Stimulated activated CD8-positive, alpha-beta memory T cell treated with anti-CD3 and anti-CD28 coated beads, Interleukin-12 subunit alpha, Interleukin-12 subunit beta, amount 100 ng/mL, for 24 hours (primary cell): ENCODE data around the gene BRD3.
"Not testable (repeated sequence)": the region's sequence is repeated elsewhere in the genome, so short reads cannot be mapped to it uniquely, and the experiment has no call there.

Experiments used
- DNase-seq: peaks from one replicate; pipeline ENCODE4 v3.0.0-alpha.2; 2020; ENCODE audit errors: extremely low read depth

Gene BRD3

GRCh38 chr9:133993635-133994253 is 74.1 kb downstream of the BRD3 start:
- DNase-seq = no peak

- peak; percentile 45 for DNase-seq
Measured at GRCh38 chr9:133992780-133993634, 74.8 kb downstream of the BRD3 start.

GRCh38 chr9:133991964-133992779 is 75.7 kb downstream of the BRD3 start, which contains the start of gene VAV2:
Gene VAV2 (minus strand): TSS chr9:133992324. CDS start chr9:133992278, 46 bp downstream.
- no peak for DNase-seq

- DNase-seq = no peak
Measured at GRCh38 chr9:133991214-133991921, 76.5 kb downstream of the BRD3 start.

- DNase-seq = no peak
Measured at GRCh38 chr9:133990366-133991213, 77.2 kb downstream of the BRD3 start.

GRCh38 chr9:133989625-133990365 is 78.0 kb downstream of the BRD3 start:
- no peak for DNase-seq

GRCh38 chr9:133988771-133989170 is 79.1 kb downstream of the BRD3 start:
- not testable (repeated sequence) for DNase-seq

GRCh38 chr9:133987946-133988665 is 79.7 kb downstream of the BRD3 start:
- no peak for DNase-seq

- DNase-seq = no peak
Measured at GRCh38 chr9:133987446-133987788, 80.4 kb downstream of the BRD3 start.

GRCh38 chr9:133986774-133987445 is 80.9 kb downstream of the BRD3 start:
- no peak for DNase-seq

GRCh38 chr9:133986061-133986460 is 81.8 kb downstream of the BRD3 start:
- DNase-seq = no peak

- no peak for DNase-seq
Measured at GRCh38 chr9:133982971-133983720, 84.7 kb downstream of the BRD3 start.

- DNase-seq = no peak
Measured at GRCh38 chr9:133981958-133982681, 85.7 kb downstream of the BRD3 start.

GRCh38 chr9:133981589-133981957 is 86.3 kb downstream of the BRD3 start:
- no peak for DNase-seq

GRCh38 chr9:133980864-133981588 is 86.8 kb downstream of the BRD3 start:
- DNase-seq = no peak
